Neural cell (in vitro differentiated cells): Measurements from ENCODE around the gene PAK4. TPM values are rescaled to one million over a fixed set of nuclear protein-coding genes. Genes with fewer than 3 reads are reported as not detected.

Experiments
- H2AFZ ChIP-seq: fragments of 200-600, 300-800 bp; sonication (generic), shearing (Covaris generic); 2 replicates; pipeline ENCODE4 v1.6.0; 2014; ENCODE audit warnings: low read depth, mild to moderate bottlenecking, antibody characterized with exemption, low read length, moderate library complexity
- H3F3A ChIP-seq: fragments of 200-600 bp; shearing (Covaris generic); 2 replicates; pipeline ENCODE4 v1.6.1; 2016; ENCODE audit warnings: mild to moderate bottlenecking, moderate library complexity, mixed read lengths, antibody characterized with exemption, low read length; ENCODE audit not compliant: insufficient read depth, poor library complexity, severe bottlenecking
- H3K27ac ChIP-seq: fragments of 200-600, 300-800 bp; sonication (generic), shearing (Covaris generic); 2 replicates; pipeline ENCODE4 v1.5.1; 2014; ENCODE audit warnings: mild to moderate bottlenecking, low read length, moderate library complexity
- H3K27me3 ChIP-seq: fragments of 300-800, 200-600 bp; sonication (generic), shearing (Covaris generic); 2 replicates; pipeline ENCODE4 v1.6.0; 2014; ENCODE audit warnings: mild to moderate bottlenecking, low read depth, low read length, moderate library complexity; ENCODE audit not compliant: insufficient read depth
- H3K36me3 ChIP-seq: fragments of 300-800, 200-600 bp; sonication (generic), shearing (Covaris generic); 2 replicates; pipeline ENCODE4 v1.5.1; 2014; ENCODE audit warnings: mild to moderate bottlenecking, antibody characterized with exemption, low read length, moderate library complexity; ENCODE audit not compliant: insufficient read depth
- H3K4me2 ChIP-seq: fragments of 300-800, 200-600 bp; sonication (generic), shearing (Covaris generic); 2 replicates; pipeline ENCODE4 v1.6.0; 2014; ENCODE audit warnings: mild to moderate bottlenecking, low read length
- H3K4me3 ChIP-seq: fragments of 300-800, 200-600 bp; sonication (generic), shearing (Covaris generic); 2 replicates; pipeline ENCODE4 v1.5.1; 2014; ENCODE audit warnings: mild to moderate bottlenecking, low read length, moderate library complexity
- H3K79me2 ChIP-seq: fragments of 200-600 bp; shearing (Covaris generic); replicated peaks from 2 replicates; pipeline ENCODE4 v1.6.0; 2014; ENCODE audit warnings: mild to moderate bottlenecking, low read length, moderate library complexity; ENCODE audit not compliant: insufficient read depth
- H3K9ac ChIP-seq: fragments of 300-800, 200-600 bp; sonication (generic), shearing (Covaris generic); 2 replicates; pipeline ENCODE4 v1.6.1; 2016; ENCODE audit warnings: mild to moderate bottlenecking, low read length, mixed read lengths
- H3K9me2 ChIP-seq: fragments of 200-600 bp; shearing (Covaris generic); 2 replicates; pipeline ENCODE4 v1.6.1; 2016; ENCODE audit warnings: mild to moderate bottlenecking, low read length, mixed read lengths; ENCODE audit not compliant: insufficient read depth
- H3K9me3 ChIP-seq: fragments of 200-600, 300-800 bp; sonication (generic), shearing (Covaris generic); 2 replicates; pipeline ENCODE4 v1.6.1; 2016; ENCODE audit warnings: mild to moderate bottlenecking, mixed run types, low read length, moderate library complexity, mixed read lengths
- H4K20me1 ChIP-seq: fragments of 200-600 bp; shearing (Covaris generic); 2 replicates; pipeline ENCODE4 v1.6.1; 2016; ENCODE audit warnings: mild to moderate bottlenecking, mixed run types; ENCODE audit not compliant: insufficient read depth
- EP300 ChIP-seq: fragments of 450-650 bp; conservative IDR thresholded peaks from 2 replicates; pipeline ENCODE4 v1.6.1; 2014; ENCODE audit warnings: antibody characterized with exemption, mild to moderate bottlenecking, moderate library complexity; ENCODE audit not compliant: poor library complexity, severe bottlenecking
- EZH2 ChIP-seq: fragments of 200-600, 300-800 bp; shearing (Covaris generic), sonication (generic); IDR thresholded peaks from 2 replicates; pipeline ENCODE4 v1.6.1; 2014; ENCODE audit warnings: antibody characterized with exemption, low read length, borderline replicate concordance, mild to moderate bottlenecking; ENCODE audit not compliant: insufficient read depth, poor library complexity, severe bottlenecking
- MXI1 ChIP-seq: fragments of 450-650 bp; conservative IDR thresholded peaks from 2 replicates; pipeline ENCODE4 v1.6.1; 2014; ENCODE audit warnings: antibody characterized with exemption, mild to moderate bottlenecking; ENCODE audit not compliant: poor library complexity, severe bottlenecking
- POLR2AphosphoS5 ChIP-seq: IDR thresholded peaks from 2 replicates; pipeline ENCODE4 v1.6.1; 2012
- RAD21 ChIP-seq: fragments of 450-650 bp; conservative IDR thresholded peaks from 2 replicates; pipeline ENCODE4 v1.6.1; 2014; ENCODE audit warnings: antibody characterized with exemption, mild to moderate bottlenecking, moderate library complexity
- SMC3 ChIP-seq: fragments of 450-650 bp; conservative IDR thresholded peaks from 2 replicates; pipeline ENCODE4 v1.6.1; 2014; ENCODE audit warnings: antibody characterized with exemption, mild to moderate bottlenecking, moderate library complexity; ENCODE audit not compliant: poor library complexity
- TAF1 ChIP-seq: IDR thresholded peaks from 2 replicates; pipeline ENCODE4 v1.6.1; 2012; ENCODE audit warnings: low read depth
- polyA plus RNA-seq: library from polyadenylated mRNA; depleted of rRNA; stranded (reverse); fragments of >200 nt; gene quantifications from 2 replicates; pipeline ENCODE4 v1.2.3, GENCODE V29; 2014
- TF ChIP-seq, protein P1 (sequence below): fragments of 450-650 bp; IDR thresholded peaks from 2 replicates; pipeline ENCODE4 v1.5.1; 2014; ENCODE audit warnings: antibody characterized with exemption, mild to moderate bottlenecking, moderate library complexity; ENCODE audit not compliant: poor library complexity, severe bottlenecking
- TF ChIP-seq, protein P2 (sequence below): IDR thresholded peaks from 2 replicates; pipeline ENCODE4 v1.6.1; 2012; ENCODE audit warnings: borderline replicate concordance

Gene PAK4
- polyA plus RNA-seq, 1 donor from 2014 or later, result 5.4 TPM

DNA sequence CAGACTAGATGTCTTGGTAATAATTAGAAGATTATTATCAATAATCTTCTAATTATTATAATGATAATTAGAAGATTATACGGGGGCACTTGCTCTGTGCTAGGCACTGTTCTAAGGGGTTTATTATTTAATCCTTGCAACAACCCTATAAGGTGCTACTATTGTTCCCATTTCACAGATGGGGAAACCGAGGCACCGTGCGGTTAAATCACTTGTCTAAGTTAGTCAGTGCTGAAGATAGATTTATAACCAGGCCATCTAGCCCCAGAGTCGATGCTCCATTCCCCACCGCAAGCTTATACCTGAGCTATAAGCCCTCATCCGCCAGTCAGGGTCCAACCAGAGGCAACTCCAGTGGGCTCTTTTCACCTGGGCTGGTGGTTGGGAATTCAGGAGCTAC is 43.4 kb upstream of the PAK4 start:
- Histone ChIP-seq H4K20me1 (no peaks in the 10 kb centered on the region), H3K27ac (no peak overlapping the region), H3K9ac (no peak overlapping the region), H3K4me3 (no peak overlapping the region), H3K36me3 (no peaks in the 10 kb centered on the region), H3K27me3 (peaks cover 38% of the 10 kb centered on the region), H3K9me3 (no peaks in the 10 kb centered on the region), H2AFZ (no peak overlapping the region), H3K4me2 (no peak overlapping the region), H3K9me2 (no peaks in the 10 kb centered on the region), H3F3A (no peaks in the 10 kb centered on the region), H3K79me2 (no peaks in the 10 kb centered on the region)
- TF ChIP-seq, protein P1, sequence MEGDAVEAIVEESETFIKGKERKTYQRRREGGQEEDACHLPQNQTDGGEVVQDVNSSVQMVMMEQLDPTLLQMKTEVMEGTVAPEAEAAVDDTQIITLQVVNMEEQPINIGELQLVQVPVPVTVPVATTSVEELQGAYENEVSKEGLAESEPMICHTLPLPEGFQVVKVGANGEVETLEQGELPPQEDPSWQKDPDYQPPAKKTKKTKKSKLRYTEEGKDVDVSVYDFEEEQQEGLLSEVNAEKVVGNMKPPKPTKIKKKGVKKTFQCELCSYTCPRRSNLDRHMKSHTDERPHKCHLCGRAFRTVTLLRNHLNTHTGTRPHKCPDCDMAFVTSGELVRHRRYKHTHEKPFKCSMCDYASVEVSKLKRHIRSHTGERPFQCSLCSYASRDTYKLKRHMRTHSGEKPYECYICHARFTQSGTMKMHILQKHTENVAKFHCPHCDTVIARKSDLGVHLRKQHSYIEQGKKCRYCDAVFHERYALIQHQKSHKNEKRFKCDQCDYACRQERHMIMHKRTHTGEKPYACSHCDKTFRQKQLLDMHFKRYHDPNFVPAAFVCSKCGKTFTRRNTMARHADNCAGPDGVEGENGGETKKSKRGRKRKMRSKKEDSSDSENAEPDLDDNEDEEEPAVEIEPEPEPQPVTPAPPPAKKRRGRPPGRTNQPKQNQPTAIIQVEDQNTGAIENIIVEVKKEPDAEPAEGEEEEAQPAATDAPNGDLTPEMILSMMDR, result no peak
- TF ChIP-seq EZH2, result no peak
- TF ChIP-seq POLR2AphosphoS5, result no peak
- no peak for TF ChIP-seq MXI1
- TF ChIP-seq SMC3, result no peak
- TF ChIP-seq TAF1, result no peak
- TF ChIP-seq EP300, result no peak
- no peak for TF ChIP-seq RAD21
- TF ChIP-seq, protein P2, sequence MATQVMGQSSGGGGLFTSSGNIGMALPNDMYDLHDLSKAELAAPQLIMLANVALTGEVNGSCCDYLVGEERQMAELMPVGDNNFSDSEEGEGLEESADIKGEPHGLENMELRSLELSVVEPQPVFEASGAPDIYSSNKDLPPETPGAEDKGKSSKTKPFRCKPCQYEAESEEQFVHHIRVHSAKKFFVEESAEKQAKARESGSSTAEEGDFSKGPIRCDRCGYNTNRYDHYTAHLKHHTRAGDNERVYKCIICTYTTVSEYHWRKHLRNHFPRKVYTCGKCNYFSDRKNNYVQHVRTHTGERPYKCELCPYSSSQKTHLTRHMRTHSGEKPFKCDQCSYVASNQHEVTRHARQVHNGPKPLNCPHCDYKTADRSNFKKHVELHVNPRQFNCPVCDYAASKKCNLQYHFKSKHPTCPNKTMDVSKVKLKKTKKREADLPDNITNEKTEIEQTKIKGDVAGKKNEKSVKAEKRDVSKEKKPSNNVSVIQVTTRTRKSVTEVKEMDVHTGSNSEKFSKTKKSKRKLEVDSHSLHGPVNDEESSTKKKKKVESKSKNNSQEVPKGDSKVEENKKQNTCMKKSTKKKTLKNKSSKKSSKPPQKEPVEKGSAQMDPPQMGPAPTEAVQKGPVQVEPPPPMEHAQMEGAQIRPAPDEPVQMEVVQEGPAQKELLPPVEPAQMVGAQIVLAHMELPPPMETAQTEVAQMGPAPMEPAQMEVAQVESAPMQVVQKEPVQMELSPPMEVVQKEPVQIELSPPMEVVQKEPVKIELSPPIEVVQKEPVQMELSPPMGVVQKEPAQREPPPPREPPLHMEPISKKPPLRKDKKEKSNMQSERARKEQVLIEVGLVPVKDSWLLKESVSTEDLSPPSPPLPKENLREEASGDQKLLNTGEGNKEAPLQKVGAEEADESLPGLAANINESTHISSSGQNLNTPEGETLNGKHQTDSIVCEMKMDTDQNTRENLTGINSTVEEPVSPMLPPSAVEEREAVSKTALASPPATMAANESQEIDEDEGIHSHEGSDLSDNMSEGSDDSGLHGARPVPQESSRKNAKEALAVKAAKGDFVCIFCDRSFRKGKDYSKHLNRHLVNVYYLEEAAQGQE, result no peak

DNA sequence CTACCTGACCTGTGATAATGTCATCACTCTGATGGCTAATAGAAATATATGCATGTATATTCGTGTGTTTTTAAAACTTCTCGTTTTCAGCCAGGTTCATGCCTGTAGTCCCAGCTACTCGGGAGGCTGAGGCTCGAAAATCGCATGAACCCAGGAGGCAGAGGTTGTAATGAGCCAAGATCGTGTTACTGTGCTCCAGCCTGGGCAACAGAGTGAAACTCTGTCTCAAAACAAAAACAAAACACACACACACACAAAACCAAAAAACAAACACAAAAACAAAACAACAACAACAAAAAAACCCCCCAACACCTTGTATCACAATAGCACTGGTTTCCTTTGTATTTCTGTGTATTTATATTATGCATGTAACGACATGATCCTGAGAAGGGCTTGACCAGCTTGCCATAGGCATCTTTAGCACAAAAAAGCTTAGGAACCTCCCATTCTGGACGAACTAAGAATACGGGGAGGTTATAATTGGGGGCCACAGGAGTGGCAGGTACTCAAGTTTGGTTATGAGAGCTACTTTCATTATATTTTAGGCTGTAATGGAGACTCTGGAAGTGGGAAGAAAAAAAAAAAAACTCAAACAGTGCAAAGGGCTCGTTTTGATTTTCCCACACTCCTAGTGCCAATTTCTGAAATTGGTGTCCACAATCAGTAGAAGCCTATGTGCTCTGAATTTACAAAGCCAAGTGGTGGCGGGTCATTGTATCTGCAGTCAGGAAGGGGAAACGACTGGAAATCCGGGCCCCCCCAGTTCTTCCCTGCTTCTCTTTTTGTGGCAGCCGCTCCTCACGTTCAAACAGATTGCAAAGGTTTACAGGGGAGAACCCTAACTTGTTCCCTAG is 42.6 kb upstream of the PAK4 start:
- H3K4me3 ChIP-seq, result no peak overlapping the region
- no peak overlapping the region for H3K27ac ChIP-seq
- no peak for TF ChIP-seq TAF1
- TF ChIP-seq EP300, result no peak
- TF ChIP-seq, protein P1, result no peak
- TF ChIP-seq RAD21, result no peak
- no peak for TF ChIP-seq POLR2AphosphoS5
- TF ChIP-seq, protein P2, result no peak
- TF ChIP-seq SMC3, result no peak
- TF ChIP-seq EZH2, result no peak
- TF ChIP-seq MXI1, result no peak
- H3K36me3 ChIP-seq, result no peaks in the 10 kb centered on the region
- no peak overlapping the region for H2AFZ ChIP-seq
- peaks cover 38% of the 10 kb centered on the region for H3K27me3 ChIP-seq
- H3K9ac ChIP-seq, result no peak overlapping the region
- no peaks in the 10 kb centered on the region for H3K9me3 ChIP-seq
- H3K9me2 ChIP-seq, result no peaks in the 10 kb centered on the region
- no peaks in the 10 kb centered on the region for H3F3A ChIP-seq
- H4K20me1 ChIP-seq, result no peaks in the 10 kb centered on the region
- H3K4me2 ChIP-seq, result no peak overlapping the region
- H3K79me2 ChIP-seq, result no peaks in the 10 kb centered on the region
